H1 (cell line): ENCODE data around the gene MAS1. TPM values are rescaled to one million over a fixed set of nuclear protein-coding genes. Genes with fewer than 3 reads are reported as not detected.
A peak's percentile ranks its signal among the peaks of the same experiment; 100 is the strongest.

ENCODE experiments used
- CTCF ChIA-PET: fragments of 300-600 bp; sonication (Branson Sonifier 250); formaldehyde crosslinking; loops from one replicate; lab custom pipeline; 2021; ENCODE audit not compliant: partially characterized antibody; lab: Charles Lee
- POLR2A ChIA-PET: fragments of 300-600 bp; sonication (Branson Sonifier 250); formaldehyde crosslinking; loops from one replicate; lab custom pipeline; 2021; ENCODE audit warnings: inconsistent platforms; ENCODE audit not compliant: partially characterized antibody; lab: Charles Lee
- DNase-seq, 2 experiments: peaks; one replicate each; pipeline versions ENCODE4 v3.0.0 to v3.0.0-alpha.2; 2010 to 2022; ENCODE audit warnings: low spot score in 2 of 2, low read depth in 1 of 2, mixed read lengths in 1 of 2
- FAIRE-seq: peaks from 2 replicates; lab custom pipeline; 2011; peaks lifted over from hg19 to GRCh38; lab: Jason Lieb, UNC
- H2AFZ ChIP-seq: 2 replicates; pipeline ENCODE4 v1.8.1; 2012; ENCODE audit warnings: low read length, inconsistent platforms
- H2AK5ac ChIP-seq: 2 replicates; pipeline ENCODE4 v1.6.1; 2013; ENCODE audit warnings: low read depth, low read length
- H2BK120ac ChIP-seq: replicated peaks from 2 replicates; pipeline ENCODE3; 2013; ENCODE audit warnings: low read depth, low read length, inconsistent platforms
- H2BK12ac ChIP-seq: 2 replicates; pipeline ENCODE4 v1.6.1; 2013; ENCODE audit warnings: low read depth, low read length
- H2BK15ac ChIP-seq: 2 replicates; pipeline ENCODE4 v1.6.1; 2013; ENCODE audit warnings: low read length
- H2BK20ac ChIP-seq: 2 replicates; pipeline ENCODE4 v1.6.1; 2013; ENCODE audit warnings: low read length
- H2BK5ac ChIP-seq: 2 replicates; pipeline ENCODE4 v1.6.1; 2013; ENCODE audit warnings: low read depth, low read length
- H3K14ac ChIP-seq: 2 replicates; pipeline ENCODE4 v1.6.1; 2013; ENCODE audit warnings: inconsistent platforms; ENCODE audit not compliant: insufficient read length
- H3K18ac ChIP-seq: 2 replicates; pipeline ENCODE4 v1.6.1; 2013; ENCODE audit warnings: low read length; ENCODE audit errors: extremely low read depth
- H3K23ac ChIP-seq: 2 replicates; pipeline ENCODE4 v1.6.1; 2013; ENCODE audit warnings: inconsistent platforms; ENCODE audit not compliant: insufficient read length
- H3K23me2 ChIP-seq: 2 replicates; pipeline ENCODE4 v1.6.1; 2013; ENCODE audit warnings: low read depth, low read length
- H3K27ac ChIP-seq: 2 replicates; pipeline ENCODE4 v1.6.1; 2011; ENCODE audit warnings: low read depth, low read length, inconsistent platforms
- H3K27me3 ChIP-seq, 4 experiments: replicated peaks in 1 of 4; 1 replicate in 1 of 4; 2 replicates in 3 of 4; pipeline versions ENCODE4 v1.6.1 to v1.8.1; 2011 to 2013; ENCODE audit warnings: low read length in 3 of 4, mild to moderate bottlenecking in 3 of 4, inconsistent platforms in 2 of 4, mixed read lengths in 2 of 4, moderate library complexity in 1 of 4; ENCODE audit not compliant: control insufficient read depth in 3 of 4, insufficient read depth in 3 of 4; ENCODE audit errors: extremely low read depth in 1 of 4
- H3K36me3 ChIP-seq, 4 experiments: 2 replicates each; pipeline versions ENCODE4 v1.6.1 to v1.8.1; 2011 to 2013; ENCODE audit warnings: mild to moderate bottlenecking in 4 of 4, low read length in 3 of 4, moderate library complexity in 2 of 4, control low read depth in 1 of 4, inconsistent platforms in 1 of 4; ENCODE audit not compliant: insufficient read depth in 4 of 4, control insufficient read depth in 2 of 4
- H3K4ac ChIP-seq: replicated peaks from 2 replicates; pipeline ENCODE3; 2013; ENCODE audit warnings: low read length, low read depth, mixed read lengths, inconsistent platforms; ENCODE audit not compliant: insufficient read length
- H3K4me1 ChIP-seq, 4 experiments: replicated peaks in 1 of 4; 1 replicate in 1 of 4; 2 replicates in 3 of 4; pipeline versions ENCODE4 v1.6.1 to v1.8.1; 2011 to 2013; ENCODE audit warnings: low read length in 3 of 4, inconsistent platforms in 2 of 4, mixed read lengths in 1 of 4; ENCODE audit not compliant: insufficient read depth in 4 of 4, control insufficient read depth in 3 of 4
- H3K4me2 ChIP-seq, 2 experiments: 2 replicates each; pipeline versions ENCODE4 v1.6.1 to v1.8.1; 2011 to 2013; ENCODE audit warnings: low read depth in 2 of 2, low read length in 2 of 2, control low read depth in 1 of 2, inconsistent platforms in 1 of 2, mild to moderate bottlenecking in 1 of 2; ENCODE audit not compliant: insufficient read depth in 1 of 2
- H3K4me3 ChIP-seq, 4 experiments: fragments of 200-600, 300-600 bp in 1 of 4; sonication (generic), shearing (Covaris generic), sonication (Bioruptor Twin) in 1 of 4; 2 replicates each; pipeline versions ENCODE4 v1.5.1 to v1.8.1; 2011 to 2016; ENCODE audit warnings: low read length in 4 of 4, low read depth in 3 of 4, control low read depth in 2 of 4, inconsistent platforms in 2 of 4, mild to moderate bottlenecking in 2 of 4, mixed read lengths in 1 of 4, moderate library complexity in 1 of 4; ENCODE audit not compliant: insufficient read depth in 2 of 4; ENCODE audit errors: extremely low read depth in 1 of 4
- H3K56ac ChIP-seq: replicated peaks from 2 replicates; pipeline ENCODE3; 2013; ENCODE audit warnings: low read depth, mild to moderate bottlenecking, mixed read lengths, low read length, inconsistent platforms; ENCODE audit not compliant: insufficient read length
- H3K79me1 ChIP-seq: 2 replicates; pipeline ENCODE4 v1.6.1; 2013; ENCODE audit warnings: low read depth, low read length, control low read depth
- H3K79me2 ChIP-seq, 2 experiments: 2 replicates each; pipeline versions ENCODE4 v1.6.1 to v1.8.1; 2012 to 2013; ENCODE audit warnings: low read length in 2 of 2, mild to moderate bottlenecking in 2 of 2, inconsistent platforms in 1 of 2; ENCODE audit not compliant: insufficient read depth in 2 of 2, control insufficient read depth in 1 of 2
- H3K9ac ChIP-seq, 4 experiments: replicated peaks in 1 of 4; 1 replicate in 1 of 4; 2 replicates in 3 of 4; pipeline versions ENCODE4 v1.6.1 to v1.8.1; 2011 to 2013; ENCODE audit warnings: low read depth in 3 of 4, low read length in 3 of 4, control low read depth in 2 of 4, mild to moderate bottlenecking in 2 of 4, moderate library complexity in 2 of 4, inconsistent platforms in 1 of 4; ENCODE audit errors: extremely low read depth in 1 of 4
- H3K9me3 ChIP-seq, 2 experiments: 2 replicates each; pipeline versions ENCODE4 v1.6.1 to v1.8.1; 2012 to 2013; ENCODE audit warnings: mild to moderate bottlenecking in 2 of 2, moderate library complexity in 2 of 2, control low read depth in 1 of 2, inconsistent platforms in 1 of 2, low read depth in 1 of 2, low read length in 1 of 2, mixed read lengths in 1 of 2; ENCODE audit not compliant: insufficient read depth in 2 of 2
- H4K20me1 ChIP-seq, 2 experiments: replicated peaks in 1 of 2; 2 replicates each; pipeline versions ENCODE3 to v1.8.1; 2011 to 2013; ENCODE audit warnings: inconsistent platforms in 2 of 2, low read length in 2 of 2, mild to moderate bottlenecking in 1 of 2; ENCODE audit not compliant: insufficient read depth in 2 of 2, control insufficient read depth in 1 of 2
- H4K5ac ChIP-seq: 2 replicates; pipeline ENCODE4 v1.6.1; 2013; ENCODE audit warnings: low read length, low read depth, mixed read lengths, inconsistent platforms; ENCODE audit not compliant: insufficient read length
- H4K8ac ChIP-seq: 2 replicates; pipeline ENCODE4 v1.8.0; 2013; ENCODE audit warnings: mild to moderate bottlenecking, moderate library complexity, low read length, inconsistent platforms; ENCODE audit not compliant: insufficient read depth; ENCODE audit errors: extremely low read depth
- H4K91ac ChIP-seq: replicated peaks from 2 replicates; pipeline ENCODE3; 2013; ENCODE audit warnings: low read length, mixed read lengths, inconsistent platforms; ENCODE audit not compliant: insufficient read length
- BCL11A ChIP-seq, 2 experiments: IDR thresholded peaks; one replicate each; pipeline ENCODE4 v1.6.1; 2011; ENCODE audit warnings: low read depth in 2 of 2, low read length in 2 of 2, mild to moderate bottlenecking in 2 of 2
- KDM4A ChIP-seq: IDR thresholded peaks from one replicate; pipeline ENCODE4 v1.7.1; 2012; ENCODE audit warnings: low read depth, mild to moderate bottlenecking, moderate library complexity, low read length, inconsistent platforms; ENCODE audit not compliant: severe bottlenecking
- POLR2A ChIP-seq, 2 experiments: IDR thresholded peaks; 1 replicate in 1 of 2; 2 replicates in 1 of 2; pipeline ENCODE4 v1.6.1; 2011; ENCODE audit warnings: low read depth in 2 of 2, low read length in 2 of 2, mild to moderate bottlenecking in 2 of 2; ENCODE audit errors: control extremely low read depth in 1 of 2
- RXRA ChIP-seq: IDR thresholded peaks from 2 replicates; pipeline ENCODE4 v1.6.1; 2011; ENCODE audit warnings: low read depth, mild to moderate bottlenecking, low read length, moderate library complexity; ENCODE audit not compliant: insufficient read depth
- SIN3A ChIP-seq, 2 experiments: IDR thresholded peaks in 1 of 2; conservative IDR thresholded peaks in 1 of 2; 2 replicates each; pipeline ENCODE4 v1.6.1; 2011 to 2012; ENCODE audit warnings: low read length in 2 of 2, improper control_type of control experiment in 1 of 2, low read depth in 1 of 2, mild to moderate bottlenecking in 1 of 2
- SIRT6 ChIP-seq: IDR thresholded peaks from one replicate; pipeline ENCODE4 v1.7.1; 2012; ENCODE audit warnings: low read length, inconsistent platforms
- SUZ12 ChIP-seq: fragments of 200-600 bp; sonication (generic); IDR thresholded peaks from 2 replicates; pipeline ENCODE4 v1.6.1; 2012; ENCODE audit warnings: mild to moderate bottlenecking, inconsistent platforms, low read length, moderate library complexity, mixed read lengths
- TCF12 ChIP-seq: IDR thresholded peaks from 2 replicates; pipeline ENCODE4 v1.6.1; 2011; ENCODE audit warnings: low read depth, mild to moderate bottlenecking, low read length
- WGBS, 2 experiments: shearing (Covaris generic) in 1 of 2; methylation state at CpG; one replicate each; pipeline versions ENCODE4 v1.1.6 to v1.1.7; 2013 to 2015; ENCODE audit warnings: low lambda C conversion rate in 2 of 2, mixed read lengths in 2 of 2, inconsistent platforms in 1 of 2, low coverage in 1 of 2, missing lambda C conversion rate in 1 of 2; ENCODE audit not compliant: insufficient replicate concordance in 2 of 2, insufficient coverage in 1 of 2, insufficient read length in 1 of 2; ENCODE audit errors: extremely low coverage in 1 of 2, missing lambda C conversion rate in 1 of 2; 5-methylcytosine and 5-hydroxymethylcytosine counted together
- polyA plus RNA-seq, 7 experiments: library from polyadenylated mRNA; depleted of rRNA in 3 of 7; stranded (reverse) in 5 of 7; unstranded in 2 of 7; fragments of >200 nt in 5 of 7; fragments of 200-250 nt in 2 of 7; gene quantifications; 1 replicate in 5 of 7; 2 replicates in 1 of 7; 4 replicates in 1 of 7; pipeline versions ENCODE4 v1.2.1 to v1.2.3, GENCODE V29; 2011 to 2013; ENCODE audit warnings: missing spikeins in 2 of 7, mixed read lengths in 2 of 7
- total RNA-seq: library from RNA; stranded (reverse); fragmentation: NEBNext Ultra II Directional; extraction: Animal tissue kit (Norgen Biotek cat#: 25700); gene quantifications from 2 replicates; pipeline ENCODE4 v1.2.1, GENCODE V29; 2021
- TF ChIP-seq, protein P1 (sequence below), 3 experiments: IDR thresholded peaks; 1 replicate in 2 of 3; 2 replicates in 1 of 3; pipeline versions ENCODE4 v1.5.1 to v1.6.1; 2011; ENCODE audit warnings: low read length in 3 of 3, mild to moderate bottlenecking in 3 of 3, inconsistent platforms in 2 of 3, low read depth in 1 of 3, moderate library complexity in 1 of 3; ENCODE audit not compliant: insufficient read depth in 1 of 3; ENCODE audit errors: control extremely low read depth in 1 of 3

Gene MAS1
- total and polyA plus RNA-seq, 2 of the 8 experiments (the other 6 are each of a cell fraction or from before 2014, with no cell fraction given) = 0.02 TPM; not detected in 1

DNA sequence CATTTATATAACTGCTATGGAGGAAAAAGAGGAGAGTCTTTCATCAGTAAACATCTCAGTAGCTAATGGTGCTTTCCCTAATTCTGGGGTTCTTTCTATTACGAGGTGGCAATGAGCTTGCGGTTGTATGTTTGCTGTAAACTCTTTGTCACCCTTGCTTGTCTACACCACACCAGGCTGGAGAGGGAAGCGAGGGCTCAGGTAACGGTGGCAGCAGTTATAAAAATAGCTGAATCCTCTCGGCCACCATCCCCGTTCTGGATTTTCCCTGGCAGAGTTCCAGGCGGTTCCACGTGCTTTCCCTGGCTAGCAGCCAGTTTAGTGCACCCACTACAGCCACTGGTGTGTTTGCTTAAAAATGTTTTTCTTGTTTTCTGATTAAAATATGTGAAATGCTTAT lies 39.0 kb downstream of the MAS1 start:
- no peak overlapping the region for H3K27ac ChIP-seq
- no peaks in the 10 kb centered on the region for H3K27me3 ChIP-seq
- H3K36me3 ChIP-seq = no peaks in the 10 kb centered on the region
- no peak overlapping the region for H2BK12ac ChIP-seq
- no peak overlapping the region for H3K4ac ChIP-seq
- no peak for FAIRE-seq
- H2BK120ac ChIP-seq = no peak overlapping the region
- H3K4me3 ChIP-seq = no peak overlapping the region
- no peak overlapping the region for H3K56ac ChIP-seq
- H4K91ac ChIP-seq = no peak overlapping the region
- no peaks in the 10 kb centered on the region for H4K20me1 ChIP-seq
- no peaks in the 10 kb centered on the region for H3K4me1 ChIP-seq
- no peak overlapping the region for H3K9ac ChIP-seq
- H2BK20ac ChIP-seq = no peak overlapping the region
- H3K9me3 ChIP-seq = no peaks in the 10 kb centered on the region
- no peak overlapping the region for H3K18ac ChIP-seq
- H3K4me2 ChIP-seq = no peak overlapping the region
- H3K14ac ChIP-seq = no peak overlapping the region
- H2AFZ ChIP-seq = 0 out of 2 replicates have a peak overlapping the region, but pooled peaks have one; percentile 50
- H3K79me2 ChIP-seq = no peaks in the 10 kb centered on the region
- 88% methylated on average over 8 of the region's 8 CpGs; no CpG with 5 or more reads in 1 of the 2 experiments for WGBS, 2 experiments
- H2BK15ac ChIP-seq = no peak overlapping the region
- H3K79me1 ChIP-seq = no peaks in the 10 kb centered on the region
- H3K23ac ChIP-seq = no peak overlapping the region
- no peak overlapping the region for H2AK5ac ChIP-seq
- DNase-seq = no peak
- no peak overlapping the region for H4K5ac ChIP-seq
- no peak overlapping the region for H4K8ac ChIP-seq
- no peaks in the 10 kb centered on the region for H3K23me2 ChIP-seq
- CTCF ChIA-PET = interaction anchor here (1.2 kb wide), 1 partner anchor 11 kb away, joined by 4 read pairs; no protein-coding TSS in a partner anchor
- H2BK5ac ChIP-seq = no peak overlapping the region
- TF ChIP-seq SIN3A (conservative IDR thresholded peaks at IDR 0.05 in 1 of 2, IDR thresholded peaks at IDR 0.05 in 1 of 2; ENCODE audit: low read depth in 1 of 2, low read length in 2 of 2) = no peak
- no peak for TF ChIP-seq KDM4A
- TF ChIP-seq, protein P1, sequence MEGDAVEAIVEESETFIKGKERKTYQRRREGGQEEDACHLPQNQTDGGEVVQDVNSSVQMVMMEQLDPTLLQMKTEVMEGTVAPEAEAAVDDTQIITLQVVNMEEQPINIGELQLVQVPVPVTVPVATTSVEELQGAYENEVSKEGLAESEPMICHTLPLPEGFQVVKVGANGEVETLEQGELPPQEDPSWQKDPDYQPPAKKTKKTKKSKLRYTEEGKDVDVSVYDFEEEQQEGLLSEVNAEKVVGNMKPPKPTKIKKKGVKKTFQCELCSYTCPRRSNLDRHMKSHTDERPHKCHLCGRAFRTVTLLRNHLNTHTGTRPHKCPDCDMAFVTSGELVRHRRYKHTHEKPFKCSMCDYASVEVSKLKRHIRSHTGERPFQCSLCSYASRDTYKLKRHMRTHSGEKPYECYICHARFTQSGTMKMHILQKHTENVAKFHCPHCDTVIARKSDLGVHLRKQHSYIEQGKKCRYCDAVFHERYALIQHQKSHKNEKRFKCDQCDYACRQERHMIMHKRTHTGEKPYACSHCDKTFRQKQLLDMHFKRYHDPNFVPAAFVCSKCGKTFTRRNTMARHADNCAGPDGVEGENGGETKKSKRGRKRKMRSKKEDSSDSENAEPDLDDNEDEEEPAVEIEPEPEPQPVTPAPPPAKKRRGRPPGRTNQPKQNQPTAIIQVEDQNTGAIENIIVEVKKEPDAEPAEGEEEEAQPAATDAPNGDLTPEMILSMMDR (IDR thresholded peaks at IDR 0.05; ENCODE audit: control extremely low read depth in 1 of 3, insufficient read depth in 1 of 3, low read depth in 1 of 3, low read length in 3 of 3) = no peak
- TF ChIP-seq RXRA = no peak
- no peak for TF ChIP-seq POLR2A (IDR thresholded peaks at IDR 0.05; ENCODE audit: control extremely low read depth in 1 of 2, low read depth in 2 of 2, low read length in 2 of 2)
- no peak for TF ChIP-seq BCL11A (IDR thresholded peaks at IDR 0.05; ENCODE audit: low read depth in 2 of 2, low read length in 2 of 2)
- no peak for TF ChIP-seq SUZ12
- no peak for TF ChIP-seq TCF12
- no peak for TF ChIP-seq SIRT6
- TF ChIP-seq, all 59 proteins: peak for 0
- POLR2A ChIA-PET = no interaction called here
